Amygdala (tissue), 56 donors: ENCODE measurements around the gene ACTL6B.
"Not testable (repeated sequence)": the region's sequence is repeated elsewhere in the genome, so short reads cannot be mapped to it uniquely, and the experiment has no call there.

Experiments used
- DNase-seq, 56 donors: peaks; one replicate each; lab custom pipeline; 2025; lab: John Stamatoyannopoulos, UW

Gene ACTL6B

GRCh38 chr7:100673302-100673941, 17.2 kb upstream of the ACTL6B start, which contains the start of gene GNB2:
Gene GNB2 (plus strand): TSS chr7:100673740. CDS start chr7:100676266, 2,526 bp downstream.
- DNase-seq, result peak; percentile 45 to 100 (median 97)

- DNase-seq, result no peak
These were observed 15.4 kb upstream of the ACTL6B start for GRCh38 chr7:100671353-100672327.

- no peak for DNase-seq
These were observed 13.8 kb upstream of the ACTL6B start for GRCh38 chr7:100670074-100670473.

GRCh38 chr7:100669106-100669505, 12.9 kb upstream of the ACTL6B start:
- DNase-seq, result not testable (repeated sequence)

DNA sequence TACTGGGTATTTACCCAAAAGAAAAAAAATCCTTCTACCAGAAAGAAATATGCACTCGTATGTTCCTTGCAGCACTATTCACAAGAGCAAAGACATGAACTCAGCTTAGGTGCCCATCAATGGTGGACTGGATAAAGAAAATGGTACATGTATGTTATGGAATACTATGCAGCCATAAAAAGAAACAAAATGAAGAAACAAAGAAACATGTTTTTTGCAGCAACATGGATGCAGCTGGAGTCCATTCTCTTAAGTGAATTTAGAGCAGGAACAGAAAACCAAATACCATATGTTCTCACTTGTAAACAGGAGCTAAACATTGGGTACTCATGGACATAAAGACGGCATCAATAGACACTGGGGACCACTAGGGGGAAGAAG, 11.8 kb upstream of the ACTL6B start:
- DNase-seq, result no peak

DNA sequence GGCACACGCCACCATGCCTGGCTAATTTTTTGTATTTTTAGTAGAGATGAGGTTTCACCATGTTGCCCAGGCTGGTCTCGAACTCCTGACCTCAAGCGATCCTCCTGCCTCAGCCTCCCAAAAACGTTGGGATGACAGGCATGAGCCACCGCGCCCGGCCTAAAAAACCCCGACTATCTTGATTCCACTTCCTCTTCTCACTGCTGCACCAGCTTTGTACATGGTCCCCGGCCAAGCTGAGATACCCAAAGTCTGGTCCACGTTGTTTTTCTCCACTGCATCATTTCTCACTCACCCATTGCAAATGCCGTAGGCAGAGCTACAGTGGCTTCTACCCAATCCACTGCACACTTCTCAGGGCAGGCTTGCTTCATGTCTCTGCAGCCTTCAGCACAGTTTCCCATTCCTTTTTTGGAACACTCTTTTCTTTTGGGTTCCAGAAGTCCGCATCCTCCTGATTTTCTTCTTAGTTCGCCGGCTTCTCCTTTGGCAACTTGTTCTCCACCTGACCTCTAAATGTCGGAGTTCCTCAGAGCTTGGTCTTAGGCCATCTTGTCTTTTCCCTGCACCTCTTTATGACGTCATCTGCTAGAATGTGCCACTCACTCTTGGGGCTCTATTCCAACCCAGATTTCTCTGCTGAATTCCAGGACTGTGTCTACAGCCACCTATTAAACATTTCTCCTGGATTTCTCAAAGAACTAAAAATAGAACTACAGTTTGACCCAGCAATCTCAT, 11.3 kb upstream of the ACTL6B start:
- DNase-seq, result no peak

DNA sequence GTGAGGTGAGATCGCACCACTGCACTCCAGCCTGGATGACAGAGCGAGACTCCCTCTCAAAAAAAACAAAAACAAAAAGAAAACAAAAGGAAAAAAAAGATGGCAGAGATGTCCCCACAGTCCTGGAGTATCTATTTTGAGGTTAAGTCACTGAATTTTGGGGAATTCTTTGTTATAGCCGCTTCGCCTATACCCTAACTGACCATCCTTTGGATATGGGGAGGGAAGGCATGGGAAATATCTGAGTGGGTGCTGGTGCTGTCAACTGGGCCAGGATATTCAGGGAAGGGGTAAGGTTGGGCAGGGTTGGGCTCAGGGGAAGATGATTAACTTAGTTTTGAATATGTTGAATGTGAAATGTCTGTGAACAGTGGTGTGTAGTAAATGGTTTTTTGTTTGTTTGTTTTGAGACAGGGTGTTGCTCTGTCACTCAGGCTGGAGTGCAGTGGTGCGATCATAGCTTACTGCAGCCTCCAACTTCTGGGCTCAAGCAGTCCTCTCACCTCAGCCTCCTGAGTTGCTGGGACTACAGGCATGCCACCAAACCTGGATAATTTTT, 9.0 kb upstream of the ACTL6B start:
- DNase-seq, result no peak

GRCh38 chr7:100662194-100662776, 6.0 kb upstream of the ACTL6B start:
- DNase-seq, result not testable (repeated sequence)

DNA sequence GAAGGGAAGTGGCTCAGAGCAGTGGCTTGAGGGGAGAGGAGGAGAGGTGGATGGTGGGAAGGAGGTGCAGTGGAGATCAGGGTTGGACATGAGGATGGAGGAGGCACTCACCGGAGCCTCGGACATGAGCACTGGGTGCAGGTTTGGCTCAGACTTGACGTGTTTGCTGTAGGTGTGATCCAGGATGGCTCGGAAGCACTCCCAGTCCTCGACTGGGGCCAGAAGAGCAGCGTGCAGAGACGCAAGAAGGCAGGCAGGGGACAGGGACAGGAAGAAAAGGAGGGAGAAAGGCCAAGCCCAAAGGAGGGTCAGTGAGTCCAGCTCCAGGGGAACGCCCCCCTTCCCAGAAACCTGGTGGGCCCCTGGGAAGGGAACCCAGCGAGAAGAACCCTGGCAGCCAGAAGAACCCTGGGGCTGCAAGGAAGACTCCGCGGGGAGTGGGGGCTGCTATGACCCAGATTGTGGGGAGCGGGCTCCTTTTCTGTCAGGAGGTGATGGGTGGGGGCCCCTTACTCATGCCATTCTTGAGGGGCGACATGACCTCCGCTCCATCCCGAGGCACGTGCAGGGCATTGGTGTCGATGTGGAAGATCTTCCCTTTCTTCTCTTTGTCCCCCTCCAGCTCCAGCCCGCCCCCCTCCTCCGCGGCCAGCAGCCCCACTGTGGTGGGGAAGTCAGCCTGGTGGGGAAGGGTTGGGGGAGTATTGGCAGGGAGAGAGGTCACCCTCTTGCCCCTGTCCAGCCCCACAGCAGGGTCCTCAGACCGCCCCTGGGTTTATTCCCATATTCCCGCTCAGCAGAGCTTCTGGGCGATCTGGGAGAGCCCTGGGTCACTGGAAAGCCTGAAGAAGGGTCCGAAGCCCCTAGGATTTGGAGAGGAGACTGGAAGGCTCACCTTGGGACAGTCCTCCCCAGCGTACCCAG, 1.1 kb downstream of the ACTL6B start:
- no peak for DNase-seq

- no peak for DNase-seq
These were observed 6.3 kb downstream of the ACTL6B start for GRCh38 chr7:100649826-100650565.

GRCh38 chr7:100642534-100642907, 13.7 kb downstream of the ACTL6B start:
- no peak for DNase-seq

- peak in 1 of 56 donors; percentile 10 for DNase-seq
These were observed 14.3 kb downstream of the ACTL6B start for GRCh38 chr7:100641860-100642533.

DNA sequence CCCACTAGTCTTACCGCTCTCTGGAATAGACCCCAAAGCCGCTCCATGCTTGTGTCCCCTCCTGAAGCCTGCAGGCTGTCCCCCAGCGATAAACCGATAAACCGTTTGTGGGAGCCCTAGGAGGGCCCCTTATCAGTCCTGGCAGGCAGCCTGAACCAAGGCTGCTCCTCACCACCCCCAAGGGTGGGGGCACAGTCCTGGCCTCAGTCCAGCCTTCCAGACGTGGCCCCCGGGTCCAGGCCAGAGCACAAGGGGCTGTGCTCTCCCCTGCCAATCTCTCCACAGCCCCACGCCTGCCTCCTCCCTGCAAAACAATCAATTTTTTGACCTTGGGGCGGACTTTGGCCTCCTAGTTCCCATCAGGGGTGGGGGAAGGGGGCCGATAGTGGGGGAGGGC, 14.8 kb downstream of the ACTL6B start, which contains the start of gene TFR2:
TSS of gene TFR2 (minus strand) at position 90 of the 397 bp plus-strand sequence. CDS start at position 47, 43 bp downstream.
- no peak for DNase-seq

DNA sequence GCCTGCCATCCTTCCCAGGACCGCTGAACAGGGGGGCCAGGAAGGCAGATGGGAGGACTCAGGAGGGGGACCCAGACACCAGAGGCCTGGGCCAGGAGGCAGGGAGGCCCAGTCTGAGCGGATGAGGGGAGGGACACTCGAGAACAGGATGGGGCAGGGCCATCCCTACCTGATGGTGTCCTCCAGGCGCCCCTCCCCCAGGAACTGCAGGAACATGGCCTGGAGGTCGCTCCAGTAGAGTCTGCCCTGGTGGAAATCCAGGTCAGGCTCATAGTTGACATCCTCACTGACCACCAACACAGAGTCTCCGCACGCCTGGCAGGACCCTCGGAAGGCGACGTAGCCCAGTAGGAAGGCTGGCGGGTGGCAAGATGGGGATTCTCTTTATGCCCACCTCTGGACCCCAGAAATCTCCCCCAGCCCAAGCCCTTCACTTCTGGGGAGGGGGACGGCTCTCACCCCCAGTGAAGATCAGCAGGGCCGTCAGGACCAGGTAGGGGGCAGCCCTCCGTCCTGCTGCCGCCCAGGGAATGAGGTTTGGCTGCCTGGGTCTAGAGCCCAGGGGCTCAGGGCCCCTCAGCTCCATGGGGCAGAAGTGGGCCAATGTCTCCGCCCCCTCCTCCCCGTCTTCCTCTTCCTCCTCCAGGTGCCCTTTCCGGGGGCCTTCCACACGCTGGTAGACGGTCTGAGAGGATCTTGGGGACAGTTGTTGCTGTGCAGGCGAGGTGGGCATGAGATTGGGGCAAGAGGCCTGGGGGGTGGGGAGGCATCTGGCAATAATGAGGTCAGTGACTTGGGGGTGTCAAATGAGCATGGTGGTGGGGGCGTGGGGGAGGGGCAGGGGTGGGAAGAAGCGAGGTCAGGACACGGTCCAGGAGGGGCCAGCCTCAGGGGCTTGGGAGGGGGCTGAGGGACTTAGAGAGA, 15.5 kb downstream of the ACTL6B start:
- DNase-seq, result no peak

GRCh38 chr7:100639995-100640516, 16.2 kb downstream of the ACTL6B start:
- DNase-seq, result no peak
